22Rv1 (cell line): ENCODE results near the gene IL27RA.
A peak's percentile ranks its signal among the peaks of the same experiment; 100 is the strongest.
"Not testable (repeated sequence)": the region's sequence is repeated elsewhere in the genome, so short reads cannot be mapped to it uniquely, and the experiment has no call there.

Experiments used
- H3K27ac ChIP-seq: fragments of 450-650 bp; 2 replicates; pipeline ENCODE4 v1.5.1; 2017
- ZFX ChIP-seq: fragments of 450-650 bp; IDR thresholded peaks from 2 replicates; pipeline ENCODE4 v1.6.1; 2017; ENCODE audit warnings: antibody characterized with exemption, borderline replicate concordance
- TF ChIP-seq, protein P1 (sequence below): fragments of 450-650 bp; IDR thresholded peaks from 2 replicates; pipeline ENCODE4 v1.5.1; 2017; ENCODE audit warnings: mild to moderate bottlenecking

Gene IL27RA

DNA sequence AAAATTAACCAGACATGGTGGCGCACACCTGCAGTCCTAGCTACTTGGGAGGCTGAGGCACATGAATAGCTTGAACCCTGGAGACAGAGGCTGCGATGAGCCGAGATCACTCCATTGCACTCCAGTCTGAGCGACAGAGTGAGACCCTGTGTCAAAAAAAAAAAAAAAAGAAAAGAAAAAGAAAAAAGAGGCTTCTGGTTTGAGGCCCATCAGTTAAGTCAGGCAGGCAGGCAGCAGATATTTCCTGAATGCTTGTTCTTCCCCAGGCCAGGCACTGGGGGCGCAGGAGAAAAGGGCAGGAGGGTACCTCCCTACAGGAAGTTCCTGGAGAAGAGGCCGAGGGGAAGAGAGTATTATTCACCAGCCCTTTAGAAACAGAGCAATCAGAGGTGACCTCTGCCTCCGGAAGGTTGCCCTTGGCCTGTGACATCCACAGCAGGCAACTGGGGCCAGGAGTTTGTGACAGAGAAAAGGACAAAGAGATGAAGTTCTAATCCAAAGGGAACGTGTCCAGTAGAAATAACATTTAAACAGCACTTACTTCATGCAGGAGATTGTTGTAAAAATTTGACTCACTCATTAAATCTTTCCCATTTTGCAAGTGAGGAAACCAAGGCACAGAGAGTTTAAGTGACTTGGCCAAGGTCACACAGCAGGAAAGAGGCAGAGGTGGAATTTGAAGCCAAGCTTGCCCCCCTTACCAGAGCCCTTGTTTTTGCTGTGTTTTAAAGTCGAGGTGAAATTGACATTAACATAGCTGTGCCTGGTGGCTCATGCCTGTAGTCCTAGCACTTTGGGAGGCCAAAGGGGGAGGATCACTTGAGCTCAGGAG lies 7.9 kb upstream of the IL27RA start:
- H3K27ac ChIP-seq, result no peak overlapping the region
- TF ChIP-seq, protein P1, sequence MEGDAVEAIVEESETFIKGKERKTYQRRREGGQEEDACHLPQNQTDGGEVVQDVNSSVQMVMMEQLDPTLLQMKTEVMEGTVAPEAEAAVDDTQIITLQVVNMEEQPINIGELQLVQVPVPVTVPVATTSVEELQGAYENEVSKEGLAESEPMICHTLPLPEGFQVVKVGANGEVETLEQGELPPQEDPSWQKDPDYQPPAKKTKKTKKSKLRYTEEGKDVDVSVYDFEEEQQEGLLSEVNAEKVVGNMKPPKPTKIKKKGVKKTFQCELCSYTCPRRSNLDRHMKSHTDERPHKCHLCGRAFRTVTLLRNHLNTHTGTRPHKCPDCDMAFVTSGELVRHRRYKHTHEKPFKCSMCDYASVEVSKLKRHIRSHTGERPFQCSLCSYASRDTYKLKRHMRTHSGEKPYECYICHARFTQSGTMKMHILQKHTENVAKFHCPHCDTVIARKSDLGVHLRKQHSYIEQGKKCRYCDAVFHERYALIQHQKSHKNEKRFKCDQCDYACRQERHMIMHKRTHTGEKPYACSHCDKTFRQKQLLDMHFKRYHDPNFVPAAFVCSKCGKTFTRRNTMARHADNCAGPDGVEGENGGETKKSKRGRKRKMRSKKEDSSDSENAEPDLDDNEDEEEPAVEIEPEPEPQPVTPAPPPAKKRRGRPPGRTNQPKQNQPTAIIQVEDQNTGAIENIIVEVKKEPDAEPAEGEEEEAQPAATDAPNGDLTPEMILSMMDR, result peak; percentile 40
- no peak for TF ChIP-seq ZFX

DNA sequence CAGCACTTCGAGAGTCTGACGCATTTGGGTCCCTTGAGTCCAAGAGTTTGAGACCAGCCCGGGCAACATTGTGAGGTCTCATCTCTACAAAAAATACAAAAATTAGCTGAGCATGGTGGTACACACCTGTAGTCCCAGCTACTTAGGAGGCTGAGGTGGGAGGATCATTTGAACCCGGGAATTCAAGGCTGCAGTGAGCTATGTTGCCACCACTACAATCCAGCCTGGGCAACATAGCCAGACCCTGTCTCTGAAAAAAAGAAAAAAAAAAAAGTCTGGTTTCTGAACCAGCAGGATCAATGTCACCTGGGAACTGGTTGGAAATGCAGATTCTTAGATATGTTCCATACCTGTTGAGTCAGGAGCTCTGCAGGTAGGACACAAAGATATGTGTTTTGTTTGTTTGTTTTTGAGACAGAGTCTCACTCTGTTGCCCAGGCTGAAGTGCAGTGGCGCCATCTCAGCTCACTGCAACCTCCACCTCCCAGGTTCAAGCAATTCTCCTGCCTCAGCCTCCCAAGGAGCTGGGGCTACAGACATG lies 4.8 kb upstream of the IL27RA start:
- H3K27ac ChIP-seq, result not testable (repeated sequence)

DNA sequence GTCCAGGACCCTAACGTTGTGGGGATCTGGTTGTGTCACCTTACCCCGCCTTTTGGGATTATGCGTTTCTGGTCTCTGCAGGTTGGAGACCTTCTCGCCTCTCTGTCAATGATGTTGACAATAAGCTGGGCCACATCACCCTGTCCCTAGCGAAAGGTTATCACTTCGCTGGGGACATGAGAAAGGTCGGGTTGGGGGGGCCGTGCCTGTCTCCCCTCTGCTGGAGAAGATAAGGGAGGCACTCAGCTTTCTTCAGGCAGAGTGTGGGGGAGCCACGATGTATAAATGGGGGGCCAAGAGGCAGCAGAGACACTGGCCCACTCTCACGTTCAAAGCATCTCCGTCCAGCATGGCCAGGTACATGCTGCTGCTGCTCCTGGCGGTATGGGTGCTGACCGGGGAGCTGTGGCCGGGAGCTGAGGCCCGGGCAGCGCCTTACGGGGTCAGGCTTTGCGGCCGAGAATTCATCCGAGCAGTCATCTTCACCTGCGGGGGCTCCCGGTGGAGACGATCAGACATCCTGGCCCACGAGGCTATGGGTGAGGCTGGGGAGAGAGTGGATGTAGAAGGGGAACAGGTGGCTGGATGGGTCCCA lies 3.6 kb upstream of the IL27RA start, which contains the start of gene RLN3:
TSS of gene RLN3 (plus strand) at position 293 of the 595 bp plus-strand sequence. CDS start at position 350, 57 bp downstream.
- TF ChIP-seq, protein P1, result no peak
- TF ChIP-seq ZFX, result no peak
- no peak within 1 kb of the TSS for H3K27ac ChIP-seq

DNA sequence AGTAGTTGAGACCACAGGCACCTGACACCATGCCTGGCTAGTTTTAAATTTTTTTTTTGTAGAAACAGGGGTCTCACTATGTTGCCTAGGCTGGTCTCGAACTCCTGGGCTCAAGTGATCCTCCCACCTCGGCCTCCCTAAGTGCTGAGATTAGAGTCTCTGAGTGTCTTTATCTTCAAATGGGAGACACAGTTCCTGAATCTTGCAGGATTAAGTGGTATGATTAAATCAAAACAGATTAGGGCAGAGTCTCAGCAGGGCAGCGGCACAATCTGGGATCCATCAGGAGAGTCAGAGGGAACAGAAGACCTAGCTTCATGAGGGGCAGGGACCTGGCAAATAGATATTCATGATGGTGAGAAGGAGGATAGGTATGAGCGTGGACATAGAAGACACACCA lies 2.7 kb upstream of the IL27RA start:
- no peak overlapping the region for H3K27ac ChIP-seq
- TF ChIP-seq, protein P1, result no peak
- no peak for TF ChIP-seq ZFX

DNA sequence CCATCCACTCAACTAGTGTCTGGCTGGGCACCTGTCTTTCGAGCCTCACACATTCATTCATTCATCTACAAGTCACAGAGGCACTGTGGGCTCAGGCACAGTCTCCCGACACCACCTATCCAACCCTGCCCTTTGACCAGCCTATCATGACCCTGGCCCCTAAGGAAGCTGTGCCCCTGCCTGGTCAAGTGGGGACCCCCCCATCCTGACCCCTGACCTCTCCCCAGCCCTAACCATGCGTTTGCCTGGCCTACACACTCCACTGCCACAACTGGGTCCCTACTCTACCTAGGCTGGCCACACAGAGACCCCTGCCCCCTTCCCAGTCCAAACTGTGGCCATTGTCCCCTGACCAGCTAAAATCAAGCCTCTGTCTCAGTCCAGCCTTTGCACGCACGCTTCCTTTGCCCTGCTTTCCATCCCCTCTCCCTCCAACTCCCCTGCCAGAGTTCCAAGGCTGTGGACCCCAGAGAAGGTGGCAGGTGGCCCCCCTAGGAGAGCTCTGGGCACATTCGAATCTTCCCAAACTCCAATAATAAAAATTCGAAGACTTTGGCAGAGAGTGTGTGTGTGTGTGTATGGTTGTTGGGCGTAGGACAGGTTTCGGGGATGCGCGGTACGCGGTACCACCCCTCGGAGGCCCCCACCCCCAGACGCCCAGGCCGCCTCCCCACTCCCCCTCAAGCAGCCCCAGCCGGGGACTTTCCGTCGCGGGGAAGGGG lies 404 bp upstream of the IL27RA start:
- TF ChIP-seq ZFX, result no peak
- TF ChIP-seq, protein P1, result no peak
- no peak overlapping the region for H3K27ac ChIP-seq

DNA sequence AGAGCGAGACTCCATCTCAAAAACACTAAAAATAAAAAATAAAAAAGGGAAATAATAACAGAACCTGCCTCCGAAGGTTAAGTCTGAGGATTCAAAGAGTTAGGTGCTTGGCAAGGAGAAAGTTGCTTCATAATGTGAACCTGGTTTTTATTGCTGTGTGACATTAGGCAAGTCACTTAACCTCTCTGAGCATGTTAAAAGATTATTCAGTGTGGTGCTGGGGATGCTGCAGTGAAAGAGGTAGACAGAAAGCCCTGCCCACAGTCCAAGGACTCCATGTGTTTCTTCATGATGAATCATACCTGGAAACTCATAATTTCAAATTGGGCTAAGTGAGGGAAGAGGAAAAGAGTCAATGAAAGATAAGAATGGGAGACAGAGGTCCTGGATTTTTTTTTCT lies 2.4 kb downstream of the IL27RA start:
- TF ChIP-seq, protein P1, result no peak
- TF ChIP-seq ZFX, result no peak

DNA sequence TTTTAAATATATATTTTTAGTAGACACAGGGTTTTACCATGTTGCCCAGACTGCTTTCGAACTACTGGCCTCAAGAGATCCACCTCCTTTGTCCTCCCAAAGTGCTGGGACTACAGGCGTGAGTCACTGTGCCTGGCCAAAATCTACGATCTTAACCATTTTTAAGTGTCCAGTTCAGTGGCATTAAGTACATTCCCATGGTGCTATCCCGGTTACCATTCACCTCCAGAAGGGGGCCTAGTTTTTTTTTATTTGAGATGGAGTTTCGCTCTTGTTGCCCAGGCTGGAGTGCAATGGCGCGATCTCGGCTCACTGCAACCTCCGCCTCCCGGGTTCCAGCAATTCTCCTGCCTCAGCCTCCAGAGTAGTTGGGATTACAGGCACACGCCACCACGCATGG lies 3.6 kb downstream of the IL27RA start:
- TF ChIP-seq, protein P1, result 0 out of 2 replicates have a peak, but pooled peaks have one; percentile 10
- H3K27ac ChIP-seq, result not testable (repeated sequence)

More for the DNA sequence above, 2.4 kb downstream of the IL27RA start:
- no peak overlapping the region for H3K27ac ChIP-seq
